Measurements from ENCODE around the gene POLE.

Gene POLE

DNA sequence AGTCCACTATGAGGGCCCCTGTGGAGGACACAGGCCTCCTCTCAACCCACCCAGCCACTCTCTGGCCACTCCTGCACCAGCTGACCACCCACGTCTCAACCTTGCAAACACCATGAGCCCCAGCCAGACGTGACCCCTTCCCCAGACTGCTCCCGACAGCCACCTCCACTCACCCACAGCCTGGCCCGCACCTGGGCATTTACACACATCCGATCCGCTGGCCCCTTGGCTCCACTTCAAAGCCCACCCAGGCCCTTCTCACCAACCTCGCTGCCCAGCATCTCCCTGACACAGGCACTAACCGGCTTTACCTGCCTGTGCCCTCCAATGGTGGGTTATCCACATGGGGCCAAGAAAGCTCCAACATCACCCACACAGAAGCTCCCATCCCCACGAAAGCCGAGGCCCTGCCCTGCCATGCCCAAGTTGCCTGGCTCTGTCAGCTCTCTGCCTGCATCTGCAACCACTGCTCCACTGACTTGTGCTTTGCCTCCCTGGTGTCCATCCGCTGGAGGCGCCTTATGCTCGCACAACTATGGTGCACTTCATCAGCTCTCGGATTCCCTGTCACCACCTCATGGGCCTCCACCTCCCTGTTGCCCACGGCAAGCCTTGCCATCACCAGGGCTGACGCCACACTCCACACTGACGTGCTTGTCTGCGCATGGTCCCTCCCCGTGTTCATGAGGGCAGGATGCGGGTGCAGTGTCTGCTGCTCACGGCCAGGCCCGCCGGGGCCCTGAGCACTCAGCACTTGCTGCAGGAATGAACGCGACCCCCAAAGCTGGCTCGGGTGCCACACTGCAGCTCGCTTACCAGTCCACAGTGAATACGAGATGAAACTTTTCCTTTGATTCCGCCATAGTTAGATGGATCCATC is 51.8 kb downstream of the POLE start:
- TF ChIP-seq, protein P1, sequence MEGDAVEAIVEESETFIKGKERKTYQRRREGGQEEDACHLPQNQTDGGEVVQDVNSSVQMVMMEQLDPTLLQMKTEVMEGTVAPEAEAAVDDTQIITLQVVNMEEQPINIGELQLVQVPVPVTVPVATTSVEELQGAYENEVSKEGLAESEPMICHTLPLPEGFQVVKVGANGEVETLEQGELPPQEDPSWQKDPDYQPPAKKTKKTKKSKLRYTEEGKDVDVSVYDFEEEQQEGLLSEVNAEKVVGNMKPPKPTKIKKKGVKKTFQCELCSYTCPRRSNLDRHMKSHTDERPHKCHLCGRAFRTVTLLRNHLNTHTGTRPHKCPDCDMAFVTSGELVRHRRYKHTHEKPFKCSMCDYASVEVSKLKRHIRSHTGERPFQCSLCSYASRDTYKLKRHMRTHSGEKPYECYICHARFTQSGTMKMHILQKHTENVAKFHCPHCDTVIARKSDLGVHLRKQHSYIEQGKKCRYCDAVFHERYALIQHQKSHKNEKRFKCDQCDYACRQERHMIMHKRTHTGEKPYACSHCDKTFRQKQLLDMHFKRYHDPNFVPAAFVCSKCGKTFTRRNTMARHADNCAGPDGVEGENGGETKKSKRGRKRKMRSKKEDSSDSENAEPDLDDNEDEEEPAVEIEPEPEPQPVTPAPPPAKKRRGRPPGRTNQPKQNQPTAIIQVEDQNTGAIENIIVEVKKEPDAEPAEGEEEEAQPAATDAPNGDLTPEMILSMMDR (IDR thresholded peaks at IDR 0.05; ENCODE audit: low read depth, low read length, missing control alignments): no peak
- H3K4me3 ChIP-seq (ENCODE audit: low read depth, low read length): no peak overlapping the region
- DNase-seq (ENCODE audit: low read depth): no peak

DNA sequence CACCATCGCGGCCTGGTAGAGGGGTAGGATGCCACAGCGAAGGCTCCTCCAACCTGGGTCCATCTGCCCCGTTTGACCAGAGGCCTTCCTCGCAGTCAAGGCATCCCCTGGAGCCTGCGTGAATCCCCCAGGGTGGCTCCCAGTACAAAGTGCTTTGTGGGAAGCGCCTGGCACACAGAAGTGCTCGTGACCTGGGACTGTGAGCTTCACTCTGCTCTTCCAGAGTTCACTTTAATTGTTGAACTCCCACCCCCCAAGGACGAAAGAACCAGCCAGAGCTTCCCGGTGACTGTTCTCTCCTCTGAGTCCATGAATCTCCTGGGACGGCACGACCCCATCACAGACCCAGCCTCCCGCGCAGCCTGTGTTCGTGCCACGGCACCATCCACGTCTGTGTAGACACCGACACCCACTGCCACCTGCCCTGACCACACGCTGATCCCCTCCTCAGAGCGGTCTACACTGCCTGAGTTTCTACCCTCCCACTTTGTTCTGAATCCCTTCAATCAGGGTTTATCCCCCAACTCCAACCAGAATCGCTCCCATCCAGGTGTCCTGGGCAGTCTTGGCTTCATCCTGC is 52.6 kb downstream of the POLE start:
- H3K4me3 ChIP-seq (ENCODE audit: low read depth, low read length): no peak overlapping the region
- no peak for DNase-seq (ENCODE audit: low read depth)
- TF ChIP-seq, protein P1 (IDR thresholded peaks at IDR 0.05; ENCODE audit: low read depth, low read length, missing control alignments): no peak

DNA sequence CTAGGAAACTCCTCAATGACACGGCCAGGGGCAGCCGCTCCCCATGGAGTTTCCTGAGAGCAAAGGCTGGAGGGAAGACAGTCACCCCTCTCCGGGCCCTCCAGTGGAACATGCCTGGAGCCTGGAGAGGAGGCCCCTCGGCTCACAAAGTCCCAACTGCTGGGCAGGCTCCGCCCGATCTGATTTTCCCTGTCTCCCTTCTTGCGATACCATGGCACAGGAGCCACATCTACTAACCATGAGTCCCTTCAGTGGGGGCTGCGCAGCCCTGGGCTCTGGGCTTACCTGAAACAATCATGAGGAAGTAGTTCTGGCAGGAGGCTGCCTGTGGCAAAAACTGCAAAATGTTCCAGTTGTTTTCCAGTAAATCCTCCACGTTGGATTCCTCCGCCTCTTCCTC is 53.2 kb downstream of the POLE start:
- DNase-seq (ENCODE audit: low read depth): no peak
- H3K4me3 ChIP-seq (ENCODE audit: low read depth, low read length): no peak overlapping the region
- TF ChIP-seq, protein P1 (IDR thresholded peaks at IDR 0.05; ENCODE audit: low read depth, low read length, missing control alignments): no peak

DNA sequence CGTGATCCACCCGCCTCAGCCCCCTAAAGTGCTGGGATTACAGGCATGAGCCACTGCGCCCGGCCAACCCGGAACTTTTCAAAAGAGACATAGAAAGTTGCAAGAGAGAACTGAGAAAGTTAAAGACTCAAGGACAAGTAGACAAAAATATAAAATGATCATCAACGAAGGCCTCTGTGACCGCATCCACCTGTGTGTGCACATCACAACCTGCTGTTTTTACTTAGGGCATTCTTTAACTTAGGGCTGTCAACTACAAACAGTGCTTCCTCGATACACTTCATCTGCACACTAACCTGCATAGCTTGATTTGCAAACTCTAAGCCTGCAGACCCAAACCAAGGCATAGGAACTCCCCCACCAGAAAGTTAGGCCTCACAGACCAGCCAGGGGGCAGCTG is 53.7 kb downstream of the POLE start:
- DNase-seq (ENCODE audit: low read depth): no peak
- TF ChIP-seq, protein P1 (IDR thresholded peaks at IDR 0.05; ENCODE audit: low read depth, low read length, missing control alignments): no peak
- no peak overlapping the region for H3K4me3 ChIP-seq (ENCODE audit: low read depth, low read length)

DNA sequence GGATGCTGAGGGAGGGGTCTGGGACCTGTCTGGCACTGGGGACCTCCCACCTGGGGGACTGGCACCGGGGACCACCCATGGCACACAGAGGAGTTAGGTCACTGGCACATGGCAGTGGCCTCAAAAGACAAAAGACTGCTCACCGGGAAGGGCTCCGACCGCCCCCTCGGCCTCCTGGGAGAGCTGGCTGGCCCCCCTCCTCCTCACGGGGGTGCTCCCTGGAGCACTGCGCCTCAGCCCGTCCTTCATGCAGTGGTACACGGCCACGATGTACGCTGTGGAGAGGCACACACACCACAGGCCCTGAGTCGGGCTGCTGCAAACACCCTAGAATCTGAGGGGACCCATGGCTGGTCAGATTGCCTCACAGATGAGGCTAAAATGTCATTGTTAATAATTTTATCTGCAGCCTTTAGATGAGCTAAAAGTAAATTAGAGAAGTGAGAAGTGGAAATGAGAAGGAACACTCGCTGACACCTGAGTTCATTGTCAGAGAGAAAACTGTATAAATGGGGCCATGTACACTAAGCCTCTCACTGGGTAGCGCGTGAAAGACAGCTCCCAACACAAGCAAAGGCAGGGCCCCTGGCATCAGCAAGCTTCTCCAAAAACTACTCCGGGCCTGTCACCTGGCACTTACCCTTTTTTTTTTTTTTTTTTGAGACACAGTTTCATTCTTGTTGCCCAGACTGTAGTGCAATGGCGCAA is 54.5 kb downstream of the POLE start:
- DNase-seq (ENCODE audit: low read depth): no peak
- H3K4me3 ChIP-seq (ENCODE audit: low read depth, low read length): no peak overlapping the region
- TF ChIP-seq, protein P1 (IDR thresholded peaks at IDR 0.05; ENCODE audit: low read depth, low read length, missing control alignments): no peak

DNA sequence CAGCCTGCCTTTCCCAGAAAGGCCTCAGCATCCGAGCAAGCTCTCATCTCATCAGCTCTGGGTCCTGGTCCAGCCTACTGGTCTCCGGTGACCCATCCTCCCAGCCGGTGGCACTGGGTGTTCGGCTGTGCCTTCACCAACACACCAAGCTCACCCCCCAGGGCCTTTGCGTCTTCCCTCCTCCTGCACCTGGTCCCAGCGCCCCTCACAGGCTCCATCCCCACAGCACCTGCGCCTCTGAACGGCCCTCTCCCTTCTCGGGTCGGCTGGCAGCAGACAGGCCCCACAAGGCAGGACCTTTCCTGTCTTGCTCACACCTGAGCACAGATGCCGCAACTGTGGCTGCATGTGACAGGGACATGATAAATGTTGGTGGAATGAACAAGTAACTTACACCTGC is 55.5 kb downstream of the POLE start:
- no peak overlapping the region for H3K4me3 ChIP-seq (ENCODE audit: low read depth, low read length)
- no peak for DNase-seq (ENCODE audit: low read depth)

More for the DNA sequence above, 55.5 kb downstream of the POLE start:
- TF ChIP-seq, protein P1 (IDR thresholded peaks at IDR 0.05; ENCODE audit: low read depth, low read length, missing control alignments): no peak

Data from GM12864 (cell line).